Right lobe of liver (tissue), 4 donors: Measurements from ENCODE around the gene HGS.

Source experiments
- POLR2A ChIP-seq: fragments of 450-650 bp; IDR thresholded peaks from one replicate; pipeline ENCODE4 v1.6.1; 2017; ENCODE audit warnings: antibody characterized with exemption, mild to moderate bottlenecking
- TF ChIP-seq, protein P1 (sequence below), 4 donors: fragments of 200-600 bp in 3 of 4; fragments of 450-650 bp in 1 of 4; IDR thresholded peaks; one replicate each; pipeline versions ENCODE4 v1.5.1 to v1.8.0; 2016 to 2022; ENCODE audit warnings: antibody characterized with exemption in 4 of 4, mild to moderate bottlenecking in 2 of 4
- donor health status: DM: no; HTN: no; CAD: no.
- donor health status: DM: no; HTN: no; CAD: no.
- donor health status: DM: no; HTN: yes; CAD: no.

DNA sequence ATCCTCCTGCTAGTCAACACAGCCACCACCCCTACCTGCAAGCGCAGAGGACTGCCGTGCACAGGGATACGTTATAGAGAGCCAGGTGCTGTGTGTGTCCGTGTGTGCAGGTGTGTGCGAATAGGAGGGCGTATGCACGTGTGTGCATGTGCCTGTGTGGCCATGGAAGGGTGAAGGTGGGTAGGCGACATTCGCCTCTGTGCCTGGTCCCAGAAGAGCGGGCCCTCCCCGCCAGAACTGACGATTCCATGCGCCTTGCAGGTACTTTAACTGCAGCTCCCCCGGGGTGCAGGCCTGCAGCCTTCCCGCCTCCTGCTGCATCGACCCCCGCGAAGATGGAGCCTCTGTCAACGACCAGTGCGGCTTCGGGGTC is 36.2 kb upstream of the HGS start:
- TF ChIP-seq, protein P1, sequence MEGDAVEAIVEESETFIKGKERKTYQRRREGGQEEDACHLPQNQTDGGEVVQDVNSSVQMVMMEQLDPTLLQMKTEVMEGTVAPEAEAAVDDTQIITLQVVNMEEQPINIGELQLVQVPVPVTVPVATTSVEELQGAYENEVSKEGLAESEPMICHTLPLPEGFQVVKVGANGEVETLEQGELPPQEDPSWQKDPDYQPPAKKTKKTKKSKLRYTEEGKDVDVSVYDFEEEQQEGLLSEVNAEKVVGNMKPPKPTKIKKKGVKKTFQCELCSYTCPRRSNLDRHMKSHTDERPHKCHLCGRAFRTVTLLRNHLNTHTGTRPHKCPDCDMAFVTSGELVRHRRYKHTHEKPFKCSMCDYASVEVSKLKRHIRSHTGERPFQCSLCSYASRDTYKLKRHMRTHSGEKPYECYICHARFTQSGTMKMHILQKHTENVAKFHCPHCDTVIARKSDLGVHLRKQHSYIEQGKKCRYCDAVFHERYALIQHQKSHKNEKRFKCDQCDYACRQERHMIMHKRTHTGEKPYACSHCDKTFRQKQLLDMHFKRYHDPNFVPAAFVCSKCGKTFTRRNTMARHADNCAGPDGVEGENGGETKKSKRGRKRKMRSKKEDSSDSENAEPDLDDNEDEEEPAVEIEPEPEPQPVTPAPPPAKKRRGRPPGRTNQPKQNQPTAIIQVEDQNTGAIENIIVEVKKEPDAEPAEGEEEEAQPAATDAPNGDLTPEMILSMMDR (IDR thresholded peaks at IDR 0.05), result no peak
- no peak for TF ChIP-seq POLR2A
